Adipose tissue (tissue), 3 donors: ENCODE measurements around the gene GTF2IRD2. TPM values are rescaled to one million over a fixed set of nuclear protein-coding genes. Genes with fewer than 3 reads are reported as not detected.
"Not testable (repeated sequence)": the region's sequence is repeated elsewhere in the genome, so short reads cannot be mapped to it uniquely, and the experiment has no call there.

Experiments
- H3K27ac ChIP-seq: one replicate; pipeline ENCODE4 v1.5.1; 2013; ENCODE audit warnings: low read depth, low read length
- WGBS, 3 donors: extraction: QIAGEN DNeasy Blood & Tissue Kit; methylation state at CpG; one replicate each; pipeline ENCODE4 v1.1.7; 2013; 5-methylcytosine and 5-hydroxymethylcytosine counted together
- polyA plus RNA-seq, 3 donors: library from polyadenylated mRNA; stranded (reverse); fragments of 200-250 nt; gene quantifications; one replicate each; pipeline ENCODE4 v1.2.3, GENCODE V29; 2013
- donor health status: healthy with polysubstance abuse.
- donor health status: Bipolar disorder and iron deficiency.
- donor health status: healthy.

Gene GTF2IRD2
- polyA plus RNA-seq: 1 to 10 TPM; 3.3 to 9.9 (median 8.3) TPM

GRCh38 chr7:74850833-74851721, at the start of gene GTF2IRD2:
Gene GTF2IRD2, minus strand, starts transcription at chr7:74851605. Its CDS starts 15,227 bp downstream, at chr7:74836378.
- WGBS, 3 donors: no CpG with 5 or more reads among the region's 97 CpGs
- H3K27ac ChIP-seq: not testable (repeated sequence)

- 0% methylated on average over 41 to 53 of the region's 84 CpGs for WGBS, 3 donors
- not testable (repeated sequence) for H3K27ac ChIP-seq
These were observed 39.0 kb upstream of the GTF2IRD2 start for GRCh38 chr7:74890158-74891123.

GRCh38 chr7:74889518-74890129, 38.2 kb upstream of the GTF2IRD2 start:
- H3K27ac ChIP-seq: not testable (repeated sequence)
- WGBS, 3 donors: 69 to 74% (median 71%) methylated on average over 11 of the region's 31 CpGs

- WGBS, 3 donors: 89 to 97% (median 96%) methylated on average over 2 of the region's 3 CpGs
- H3K27ac ChIP-seq: not testable (repeated sequence)
These were observed 33.9 kb upstream of the GTF2IRD2 start for GRCh38 chr7:74885295-74885694.

- 49 to 75% (median 52%) methylated on average over 2 to 6 of the region's 9 CpGs for WGBS, 3 donors
- H3K27ac ChIP-seq: not testable (repeated sequence)
These were observed 30.7 kb upstream of the GTF2IRD2 start for GRCh38 chr7:74882110-74882509.

- 25 to 60% (median 37%) methylated on average over 14 to 16 of the region's 20 CpGs for WGBS, 3 donors
- H3K27ac ChIP-seq: not testable (repeated sequence)
These were observed 23.5 kb upstream of the GTF2IRD2 start for GRCh38 chr7:74874748-74875512.

- not testable (repeated sequence) for H3K27ac ChIP-seq
These were observed 22.8 kb upstream of the GTF2IRD2 start for GRCh38 chr7:74874104-74874747.

GRCh38 chr7:74872542-74872941, 21.1 kb upstream of the GTF2IRD2 start:
- not testable (repeated sequence) for H3K27ac ChIP-seq
- WGBS, 3 donors: 84 to 93% (median 86%) methylated on average over 9 of the region's 9 CpGs

More at GRCh38 chr7:74874104-74874747, 22.8 kb upstream of the GTF2IRD2 start:
- 60 to 86% (median 83%) methylated on average over 1 to 7 of the region's 10 CpGs for WGBS, 3 donors

GRCh38 chr7:74865777-74866176, 14.4 kb upstream of the GTF2IRD2 start:
- WGBS, 3 donors: 63 to 68% (median 68%) methylated on average over 8 of the region's 8 CpGs
- H3K27ac ChIP-seq: not testable (repeated sequence)

GRCh38 chr7:74849853-74850252, 1.6 kb downstream of the GTF2IRD2 start:
- not testable (repeated sequence) for H3K27ac ChIP-seq
- WGBS, 3 donors: no CpG with 5 or more reads among the region's 12 CpGs

- WGBS, 3 donors: 100% methylated on average over 1 of the region's 4 CpGs; no CpG with 5 or more reads in 2 of the 3 donors
- H3K27ac ChIP-seq: not testable (repeated sequence)
These were observed 21.0 kb downstream of the GTF2IRD2 start for GRCh38 chr7:74830411-74830810.

- 46 to 87% (median 75%) methylated on average over 1 of the region's 4 CpGs for WGBS, 3 donors
- H3K27ac ChIP-seq: not testable (repeated sequence)
These were observed 21.4 kb downstream of the GTF2IRD2 start for GRCh38 chr7:74829959-74830358.

- not testable (repeated sequence) for H3K27ac ChIP-seq
- WGBS, 3 donors: no CpG with 5 or more reads among the region's 5 CpGs
These were observed 30.1 kb downstream of the GTF2IRD2 start for GRCh38 chr7:74821259-74821658.

- WGBS, 3 donors: no CpG with 5 or more reads among the region's 23 CpGs
- not testable (repeated sequence) for H3K27ac ChIP-seq
These were observed 31.1 kb downstream of the GTF2IRD2 start for GRCh38 chr7:74820146-74820805.

- no CpG with 5 or more reads among the region's 3 CpGs for WGBS, 3 donors
- H3K27ac ChIP-seq: not testable (repeated sequence)
These were observed 35.5 kb downstream of the GTF2IRD2 start for GRCh38 chr7:74815882-74816281.

- H3K27ac ChIP-seq: not testable (repeated sequence)
- 83 to 100% (median 88%) methylated on average over 1 of the region's 4 CpGs for WGBS, 3 donors
These were observed 52.8 kb downstream of the GTF2IRD2 start for GRCh38 chr7:74798644-74799043.
